ENCODE measurements around the gene GLMP.

DNA sequence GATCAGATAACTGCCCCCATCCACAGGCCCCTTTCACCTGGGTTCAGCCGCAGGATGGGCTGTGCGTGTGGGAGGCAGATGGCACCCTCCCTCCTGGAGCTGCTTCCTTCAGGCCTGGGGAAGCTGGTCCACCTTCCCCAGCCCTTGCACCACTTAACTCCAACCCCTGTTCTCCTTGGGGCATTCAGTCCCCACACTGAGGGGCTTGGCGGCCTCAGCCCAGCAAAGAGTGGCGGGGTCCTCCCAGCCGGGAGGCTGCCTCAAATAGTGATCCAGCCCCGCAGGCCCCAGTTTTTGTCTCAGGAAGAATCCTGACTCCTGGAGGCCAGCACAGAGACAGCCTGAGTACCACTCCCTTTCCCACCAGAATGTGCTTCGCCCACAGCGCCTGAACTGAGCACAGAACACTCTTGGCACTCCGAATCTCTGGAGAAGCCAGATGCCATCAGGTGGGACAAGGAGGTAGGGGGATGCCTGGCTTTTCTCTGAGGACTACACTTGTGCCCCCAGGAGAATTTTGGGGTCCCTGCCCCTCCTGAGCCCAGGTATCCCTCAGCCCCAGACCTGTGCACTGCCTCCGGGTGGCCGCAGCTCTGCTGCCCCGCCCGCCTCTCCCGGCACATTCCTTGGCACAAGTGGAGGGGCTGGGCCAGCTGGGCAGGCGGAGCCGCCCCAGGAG lies 48.6 kb downstream of the GLMP start:
- TF ChIP-seq, protein P1, sequence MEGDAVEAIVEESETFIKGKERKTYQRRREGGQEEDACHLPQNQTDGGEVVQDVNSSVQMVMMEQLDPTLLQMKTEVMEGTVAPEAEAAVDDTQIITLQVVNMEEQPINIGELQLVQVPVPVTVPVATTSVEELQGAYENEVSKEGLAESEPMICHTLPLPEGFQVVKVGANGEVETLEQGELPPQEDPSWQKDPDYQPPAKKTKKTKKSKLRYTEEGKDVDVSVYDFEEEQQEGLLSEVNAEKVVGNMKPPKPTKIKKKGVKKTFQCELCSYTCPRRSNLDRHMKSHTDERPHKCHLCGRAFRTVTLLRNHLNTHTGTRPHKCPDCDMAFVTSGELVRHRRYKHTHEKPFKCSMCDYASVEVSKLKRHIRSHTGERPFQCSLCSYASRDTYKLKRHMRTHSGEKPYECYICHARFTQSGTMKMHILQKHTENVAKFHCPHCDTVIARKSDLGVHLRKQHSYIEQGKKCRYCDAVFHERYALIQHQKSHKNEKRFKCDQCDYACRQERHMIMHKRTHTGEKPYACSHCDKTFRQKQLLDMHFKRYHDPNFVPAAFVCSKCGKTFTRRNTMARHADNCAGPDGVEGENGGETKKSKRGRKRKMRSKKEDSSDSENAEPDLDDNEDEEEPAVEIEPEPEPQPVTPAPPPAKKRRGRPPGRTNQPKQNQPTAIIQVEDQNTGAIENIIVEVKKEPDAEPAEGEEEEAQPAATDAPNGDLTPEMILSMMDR (IDR thresholded peaks at IDR 0.05) = no peak
- TF ChIP-seq TP53 (CRISPR knock-in tag; IDR thresholded peaks at IDR 0.05) = no peak
- no peak for TF ChIP-seq NPAS2 (CRISPR knock-in tag; IDR thresholded peaks at IDR 0.05; ENCODE audit: borderline replicate concordance)
- TF ChIP-seq KDM5A (IDR thresholded peaks at IDR 0.05) = no peak
- no peak for TF ChIP-seq POLR2A (IDR thresholded peaks at IDR 0.05; ENCODE audit: low read length)
- TF ChIP-seq HDAC2 (IDR thresholded peaks at IDR 0.05) = no peak
- TF ChIP-seq PBX3 (IDR thresholded peaks at IDR 0.05) = no peak
